LNCaP clone FGC (cell line): ENCODE results near the gene HOXA1.

Experiments used
- DNase-seq: peaks from one replicate; pipeline ENCODE4 v3.0.0-alpha.2; 2011; ENCODE audit warnings: low read depth
- H3K4me3 ChIP-seq: 2 replicates; pipeline ENCODE4 v1.5.1; 2011; ENCODE audit warnings: mild to moderate bottlenecking, low read depth, low read length, control low read depth
- TF ChIP-seq, protein P1 (sequence below): IDR thresholded peaks from 2 replicates; pipeline ENCODE4 v1.5.1; 2012; ENCODE audit warnings: mild to moderate bottlenecking; ENCODE audit not compliant: control insufficient read depth, insufficient read depth; ENCODE audit errors: extremely low read depth

Gene HOXA1

GRCh38 chr7:27107391-27108381 is 11.9 kb upstream of the HOXA1 start:
- H3K4me3 ChIP-seq: no peak overlapping the region
- TF ChIP-seq, protein P1, sequence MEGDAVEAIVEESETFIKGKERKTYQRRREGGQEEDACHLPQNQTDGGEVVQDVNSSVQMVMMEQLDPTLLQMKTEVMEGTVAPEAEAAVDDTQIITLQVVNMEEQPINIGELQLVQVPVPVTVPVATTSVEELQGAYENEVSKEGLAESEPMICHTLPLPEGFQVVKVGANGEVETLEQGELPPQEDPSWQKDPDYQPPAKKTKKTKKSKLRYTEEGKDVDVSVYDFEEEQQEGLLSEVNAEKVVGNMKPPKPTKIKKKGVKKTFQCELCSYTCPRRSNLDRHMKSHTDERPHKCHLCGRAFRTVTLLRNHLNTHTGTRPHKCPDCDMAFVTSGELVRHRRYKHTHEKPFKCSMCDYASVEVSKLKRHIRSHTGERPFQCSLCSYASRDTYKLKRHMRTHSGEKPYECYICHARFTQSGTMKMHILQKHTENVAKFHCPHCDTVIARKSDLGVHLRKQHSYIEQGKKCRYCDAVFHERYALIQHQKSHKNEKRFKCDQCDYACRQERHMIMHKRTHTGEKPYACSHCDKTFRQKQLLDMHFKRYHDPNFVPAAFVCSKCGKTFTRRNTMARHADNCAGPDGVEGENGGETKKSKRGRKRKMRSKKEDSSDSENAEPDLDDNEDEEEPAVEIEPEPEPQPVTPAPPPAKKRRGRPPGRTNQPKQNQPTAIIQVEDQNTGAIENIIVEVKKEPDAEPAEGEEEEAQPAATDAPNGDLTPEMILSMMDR: no peak
- DNase-seq: no peak

- TF ChIP-seq, protein P1: no peak
- H3K4me3 ChIP-seq: no peak overlapping the region
These were observed 11.1 kb upstream of the HOXA1 start for GRCh38 chr7:27106901-27107240.

GRCh38 chr7:27106181-27106900 is 10.5 kb upstream of the HOXA1 start:
- no peak for DNase-seq
- H3K4me3 ChIP-seq: no peak overlapping the region
- TF ChIP-seq, protein P1: no peak

More at GRCh38 chr7:27106901-27107240, 11.1 kb upstream of the HOXA1 start:
- DNase-seq: no peak

- no peak for DNase-seq
- no peak overlapping the region for H3K4me3 ChIP-seq
- TF ChIP-seq, protein P1: no peak
These were observed 9.7 kb upstream of the HOXA1 start for GRCh38 chr7:27105301-27106031.

- no peak overlapping the region for H3K4me3 ChIP-seq
- DNase-seq: no peak
- TF ChIP-seq, protein P1: no peak
These were observed 8.7 kb upstream of the HOXA1 start for GRCh38 chr7:27104341-27105058.
